ENCODE measurements around the gene DPPA5.

DNA sequence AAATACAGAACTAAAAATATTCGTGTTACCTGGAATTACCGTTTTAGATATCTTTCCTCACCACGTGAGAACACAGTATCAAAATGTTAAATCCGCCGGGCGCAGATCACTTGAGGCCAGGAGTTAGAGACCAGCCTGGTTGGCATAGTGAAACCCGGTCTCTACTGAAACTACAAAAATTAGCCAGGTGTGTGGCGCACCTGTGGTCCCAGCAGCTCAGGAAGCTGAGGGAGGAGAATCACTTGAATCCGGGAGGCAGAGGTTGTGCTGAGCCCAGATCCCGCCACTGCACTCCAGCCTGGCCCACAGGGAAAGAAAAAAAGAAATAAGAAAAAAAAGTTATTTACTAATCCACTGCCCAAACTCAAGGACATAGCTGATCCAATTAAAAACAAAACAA, 35.8 kb upstream of the DPPA5 start:
- TF ChIP-seq, protein P1, sequence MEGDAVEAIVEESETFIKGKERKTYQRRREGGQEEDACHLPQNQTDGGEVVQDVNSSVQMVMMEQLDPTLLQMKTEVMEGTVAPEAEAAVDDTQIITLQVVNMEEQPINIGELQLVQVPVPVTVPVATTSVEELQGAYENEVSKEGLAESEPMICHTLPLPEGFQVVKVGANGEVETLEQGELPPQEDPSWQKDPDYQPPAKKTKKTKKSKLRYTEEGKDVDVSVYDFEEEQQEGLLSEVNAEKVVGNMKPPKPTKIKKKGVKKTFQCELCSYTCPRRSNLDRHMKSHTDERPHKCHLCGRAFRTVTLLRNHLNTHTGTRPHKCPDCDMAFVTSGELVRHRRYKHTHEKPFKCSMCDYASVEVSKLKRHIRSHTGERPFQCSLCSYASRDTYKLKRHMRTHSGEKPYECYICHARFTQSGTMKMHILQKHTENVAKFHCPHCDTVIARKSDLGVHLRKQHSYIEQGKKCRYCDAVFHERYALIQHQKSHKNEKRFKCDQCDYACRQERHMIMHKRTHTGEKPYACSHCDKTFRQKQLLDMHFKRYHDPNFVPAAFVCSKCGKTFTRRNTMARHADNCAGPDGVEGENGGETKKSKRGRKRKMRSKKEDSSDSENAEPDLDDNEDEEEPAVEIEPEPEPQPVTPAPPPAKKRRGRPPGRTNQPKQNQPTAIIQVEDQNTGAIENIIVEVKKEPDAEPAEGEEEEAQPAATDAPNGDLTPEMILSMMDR (IDR thresholded peaks at IDR 0.05), result no peak
- TF ChIP-seq EP300 (IDR thresholded peaks at IDR 0.05), result no peak
